ENCODE data around the gene TYK2. TPM values are rescaled to one million over a fixed set of nuclear protein-coding genes. Genes with fewer than 3 reads are reported as not detected.

Gene TYK2
- total and polyA plus RNA-seq, 2 of the 4 experiments (the other 2 are of a cell fraction), result 40.9 to 97.9 TPM

GRCh38 chr19:10418485-10419199 lies 38.3 kb upstream of the TYK2 start:
- H4K8ac ChIP-seq (ENCODE audit: low read depth in 2 of 2, low read length in 2 of 2), result no peak overlapping the region
- intact Hi-C loops (cut with micrococcal nuclease), result no loop called here
- H3K9me1 ChIP-seq (ENCODE audit: insufficient read depth, low read length), result no peaks in the 10 kb centered on the region
- peaks cover 12% of the 10 kb centered on the region for H3K4me1 ChIP-seq (ENCODE audit: control insufficient read depth, insufficient read depth, low read length)
- H3K23ac ChIP-seq (ENCODE audit: low read depth, low read length), result no peak overlapping the region
- no peak overlapping the region for H3K14ac ChIP-seq (replicated peaks; ENCODE audit: low read depth, low read length)
- no peaks in the 10 kb centered on the region; a peak in 1 of 4 replicates for H3K79me1 ChIP-seq (ENCODE audit: low read depth in 1 of 2, low read length in 2 of 2)
- H3K4me2 ChIP-seq (ENCODE audit: low read depth, low read length), result peak overlapping the region; percentile 4; the same call in 1 of the 2 replicates
- no peak overlapping the region for H2BK5ac ChIP-seq (ENCODE audit: low read depth, low read length, poor library complexity, severe bottlenecking)
- H3K27me3 ChIP-seq (ENCODE audit: control insufficient read depth, insufficient read depth, low read length), result peaks cover 45% of the 10 kb centered on the region
- peaks cover 31% of the 10 kb centered on the region for H4K20me1 ChIP-seq (ENCODE audit: insufficient read depth, low read length)
- no peaks in the 10 kb centered on the region for H3K9me3 ChIP-seq (ENCODE audit: control insufficient read depth, insufficient read depth, low read length)
- no peaks in the 10 kb centered on the region for H3K36me3 ChIP-seq (ENCODE audit: control insufficient read depth, insufficient read depth, low read length)
- H3K4me3 ChIP-seq (ENCODE audit: insufficient read depth, low read depth, low read length), result no peak overlapping the region
- no peak overlapping the region for H4K91ac ChIP-seq (ENCODE audit: insufficient read depth, low read depth, low read length)
- no peak overlapping the region for H2BK20ac ChIP-seq (ENCODE audit: low read depth, low read length)
- no peak overlapping the region for H2BK15ac ChIP-seq (ENCODE audit: low read depth, low read length)
- DNase-seq, result no peak
- no peak overlapping the region for H3K56ac ChIP-seq (ENCODE audit: extremely low read depth, insufficient read depth, low read length)
- dilution Hi-C loops (cut with HindIII; ENCODE audit: low sequenced_read_pairs, unreplicated experiment), result no loop called here
- ChIA-PET CTCF (interaction anchor here (0.5 to 3.5 kb wide), 2 partner anchors 15 to 19 kb away, joined by 4 to 37 read pairs; partner anchors contain the start of gene CDC37), POLR2A (ENCODE audit: unreplicated experiment) (interaction anchor here (0.5 kb wide), 1 partner anchor 76 kb away, joined by 3 read pairs; no protein-coding TSS in a partner anchor)
- no peak overlapping the region for H2BK120ac ChIP-seq (ENCODE audit: low read depth, low read length)
- WGBS, 2 experiments (ENCODE audit: extremely low coverage in 2 of 2, insufficient read length in 1 of 2), result 1% methylated on average over 11 of the region's 32 CpGs; no CpG with 5 or more reads in 1 of the 2 experiments
- BruUV-seq (replicated peaks), result no TSS peak
- peak overlapping the region; percentile 60 for H2AK9ac ChIP-seq (replicated peaks; ENCODE audit: low read depth, low read length, poor library complexity)
- H2AFZ ChIP-seq (replicated peaks; ENCODE audit: low read length, poor library complexity), result peak overlapping the region; percentile 69
- no peak overlapping the region for H3K9ac ChIP-seq (ENCODE audit: low read depth, low read length)
- no peak overlapping the region for H3K4ac ChIP-seq (ENCODE audit: low read depth, low read length)
- no peak overlapping the region for H3K18ac ChIP-seq (ENCODE audit: low read depth, low read length)
- no peak for ATAC-seq (ENCODE audit: low read depth)
- H3K27ac ChIP-seq (ENCODE audit: insufficient read depth, low read length), result no peak overlapping the region
- H2AK5ac ChIP-seq (ENCODE audit: low read depth, low read length), result no peak overlapping the region
- no peak overlapping the region for H4K5ac ChIP-seq (ENCODE audit: low read depth, low read length)
- in situ Hi-C loops (cut with MboI; ENCODE audit: low sequenced_read_pairs), result no loop called here
- no peak for TF ChIP-seq BHLHE40 (IDR thresholded peaks at IDR 0.05; ENCODE audit: low read depth, low read length)
- TF ChIP-seq MAZ (IDR thresholded peaks at IDR 0.05; ENCODE audit: borderline replicate concordance, low read depth, low read length), result no peak
- no peak for TF ChIP-seq CTCF (conservative IDR thresholded peaks at IDR 0.05; ENCODE audit: low read depth, low read length)
- no peak for TF ChIP-seq MXI1 (IDR thresholded peaks at IDR 0.05; ENCODE audit: borderline replicate concordance, low read depth, low read length)

Measured in IMR-90 (cell line).